Hepatocyte (in vitro differentiated cells): ENCODE measurements around the gene KCNV2. TPM values are rescaled to one million over a fixed set of nuclear protein-coding genes. Genes with fewer than 3 reads are reported as not detected.
"Not testable (repeated sequence)": the region's sequence is repeated elsewhere in the genome, so short reads cannot be mapped to it uniquely, and the experiment has no call there.

Experiments
- DNase-seq: peaks from one replicate; pipeline ENCODE4 v3.0.0-alpha.2; 2016; ENCODE audit warnings: low spot score
- H2AFZ ChIP-seq: fragments of 200-600 bp; sonication (generic); 2 replicates; pipeline ENCODE4 v1.6.0; 2016; ENCODE audit warnings: antibody characterized with exemption, mild to moderate bottlenecking
- H3K27ac ChIP-seq: fragments of 200-600 bp; sonication (generic); 2 replicates; pipeline ENCODE4 v1.5.1; 2016; ENCODE audit warnings: mild to moderate bottlenecking
- H3K27me3 ChIP-seq: fragments of 200-600 bp; sonication (generic); 2 replicates; pipeline ENCODE4 v1.6.1; 2016
- H3K36me3 ChIP-seq: fragments of 200-600 bp; sonication (generic); replicated peaks from 2 replicates; pipeline ENCODE4 v1.5.1; 2016; ENCODE audit warnings: low read depth; ENCODE audit not compliant: insufficient read depth
- H3K4me1 ChIP-seq: fragments of 200-600 bp; sonication (generic); 2 replicates; pipeline ENCODE4 v1.5.1; 2016; ENCODE audit warnings: mild to moderate bottlenecking, moderate library complexity; ENCODE audit not compliant: insufficient read depth
- H3K4me2 ChIP-seq: fragments of 200-600 bp; sonication (generic); 2 replicates; pipeline ENCODE4 v1.6.0; 2016
- H3K4me3 ChIP-seq: fragments of 200-600 bp; sonication (generic); 2 replicates; pipeline ENCODE4 v1.5.1; 2016; ENCODE audit warnings: mild to moderate bottlenecking
- H3K79me2 ChIP-seq: fragments of 200-600 bp; sonication (generic); 2 replicates; pipeline ENCODE4 v1.6.0; 2017; ENCODE audit warnings: mild to moderate bottlenecking
- H3K9me2 ChIP-seq: fragments of 200-600 bp; sonication (generic); replicated peaks from 2 replicates; pipeline ENCODE4 v1.6.0; 2017; ENCODE audit warnings: mild to moderate bottlenecking; ENCODE audit not compliant: insufficient read depth
- H3K9me3 ChIP-seq: fragments of 200-600 bp; sonication (generic); 2 replicates; pipeline ENCODE4 v1.5.1; 2016; ENCODE audit warnings: low read depth, mild to moderate bottlenecking
- H4K20me1 ChIP-seq: fragments of 200-600 bp; sonication (generic); 2 replicates; pipeline ENCODE4 v1.6.0; 2016; ENCODE audit warnings: mild to moderate bottlenecking; ENCODE audit not compliant: insufficient read depth, poor library complexity, severe bottlenecking
- EZH2 ChIP-seq: fragments of 200-600 bp; sonication (generic); IDR thresholded peaks from 2 replicates; pipeline ENCODE4 v1.6.1; 2016; ENCODE audit warnings: antibody characterized with exemption, mild to moderate bottlenecking, borderline replicate concordance
- EZH2phosphoT487 ChIP-seq: fragments of 200-600 bp; sonication (generic); IDR thresholded peaks from one replicate; pipeline ENCODE4 v1.6.1; 2018; ENCODE audit warnings: antibody characterized with exemption, mild to moderate bottlenecking, low read depth, moderate library complexity; ENCODE audit not compliant: unreplicated experiment, severe bottlenecking
- WGBS: methylation state at CpG from one replicate; pipeline ENCODE4 v1.1.6; 2016; ENCODE audit warnings: low lambda C conversion rate; ENCODE audit errors: missing lambda C conversion rate; 5-methylcytosine and 5-hydroxymethylcytosine counted together
- polyA plus RNA-seq: library from polyadenylated mRNA; unstranded; fragments of >200 nt; fragmentation: Nextera tagmentation; extraction: Ambion mirVana; gene quantifications from 2 replicates; pipeline ENCODE4 v1.2.1, GENCODE V29; 2016
- total RNA-seq: library from RNA; depleted of rRNA; stranded (reverse); fragments of >200 nt; gene quantifications from 2 replicates; pipeline ENCODE4 v1.2.3, GENCODE V29; 2014
- TF ChIP-seq, protein P1 (sequence below): fragments of 200-600 bp; sonication (generic); IDR thresholded peaks from 2 replicates; pipeline ENCODE4 v1.5.1; 2016; ENCODE audit warnings: antibody characterized with exemption, mild to moderate bottlenecking; ENCODE audit not compliant: poor library complexity

Gene KCNV2
- total and polyA plus RNA-seq, 2 experiments from 2014 or later: 0.13 TPM; not detected in 1

DNA sequence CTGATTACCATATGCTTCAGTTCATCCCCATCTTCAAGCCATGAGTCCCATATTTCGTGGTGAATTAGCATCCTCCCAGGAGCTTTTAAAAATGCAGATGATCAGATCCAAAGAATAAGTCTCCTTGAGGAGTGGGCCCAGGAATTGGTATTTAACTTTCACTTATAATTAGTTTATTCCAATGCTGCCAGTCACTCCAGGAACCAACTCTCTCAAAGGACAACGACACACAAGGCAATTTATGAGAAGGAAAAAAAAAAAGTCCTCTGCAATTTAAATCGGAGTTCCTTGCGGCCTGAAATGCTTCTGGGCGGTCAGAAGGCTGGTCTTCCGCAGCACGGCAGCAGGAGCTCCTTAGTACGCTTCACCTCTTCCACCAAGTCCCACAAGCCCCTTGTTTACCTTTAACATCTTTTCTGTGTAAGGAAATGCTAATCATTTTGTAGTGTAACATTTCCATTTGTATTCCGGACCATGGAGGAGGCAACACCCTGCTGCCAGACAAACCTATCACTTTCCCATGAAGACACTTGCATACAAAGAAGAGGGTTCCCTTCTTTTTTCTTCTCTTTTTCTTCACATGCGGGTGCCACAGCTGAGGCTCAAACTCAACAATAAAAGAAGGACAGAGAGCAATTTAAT is 16.3 kb upstream of the KCNV2 start:
- Histone ChIP-seq H3K27me3 (no peaks in the 10 kb centered on the region), H3K27ac (no peak overlapping the region)

DNA sequence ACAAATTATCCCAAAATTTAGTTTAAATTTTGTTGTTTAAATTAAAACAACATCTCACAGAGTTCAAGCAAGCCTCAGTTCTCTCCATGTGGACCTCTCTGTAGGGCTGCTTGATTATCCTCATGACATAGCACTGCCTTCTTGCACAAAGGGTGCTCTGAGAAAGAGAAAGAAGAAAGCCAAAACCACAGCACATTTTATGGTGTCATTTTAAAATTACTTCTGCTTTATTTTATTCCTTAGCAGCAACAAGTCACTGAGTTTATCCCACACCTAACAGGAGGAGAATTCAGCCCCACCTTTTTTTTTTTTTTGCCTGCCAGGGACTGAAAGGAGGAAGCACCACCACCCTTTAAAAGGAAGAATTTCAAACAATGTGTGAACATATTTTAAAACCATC is 12.8 kb upstream of the KCNV2 start:
- H3K27me3 ChIP-seq: no peaks in the 10 kb centered on the region
- no peaks in the 10 kb centered on the region for H3K79me2 ChIP-seq
- H3K4me2 ChIP-seq: no peak overlapping the region
- no peaks in the 10 kb centered on the region for H3K9me2 ChIP-seq
- no peak overlapping the region for H3K27ac ChIP-seq
- no peak for DNase-seq
- no peak overlapping the region for H3K4me3 ChIP-seq
- H3K9me3 ChIP-seq: no peaks in the 10 kb centered on the region
- H3K4me1 ChIP-seq: no peaks in the 10 kb centered on the region
- no peaks in the 10 kb centered on the region for H4K20me1 ChIP-seq
- TF ChIP-seq EZH2phosphoT487: no peak
- TF ChIP-seq EZH2: no peak
- TF ChIP-seq, protein P1, sequence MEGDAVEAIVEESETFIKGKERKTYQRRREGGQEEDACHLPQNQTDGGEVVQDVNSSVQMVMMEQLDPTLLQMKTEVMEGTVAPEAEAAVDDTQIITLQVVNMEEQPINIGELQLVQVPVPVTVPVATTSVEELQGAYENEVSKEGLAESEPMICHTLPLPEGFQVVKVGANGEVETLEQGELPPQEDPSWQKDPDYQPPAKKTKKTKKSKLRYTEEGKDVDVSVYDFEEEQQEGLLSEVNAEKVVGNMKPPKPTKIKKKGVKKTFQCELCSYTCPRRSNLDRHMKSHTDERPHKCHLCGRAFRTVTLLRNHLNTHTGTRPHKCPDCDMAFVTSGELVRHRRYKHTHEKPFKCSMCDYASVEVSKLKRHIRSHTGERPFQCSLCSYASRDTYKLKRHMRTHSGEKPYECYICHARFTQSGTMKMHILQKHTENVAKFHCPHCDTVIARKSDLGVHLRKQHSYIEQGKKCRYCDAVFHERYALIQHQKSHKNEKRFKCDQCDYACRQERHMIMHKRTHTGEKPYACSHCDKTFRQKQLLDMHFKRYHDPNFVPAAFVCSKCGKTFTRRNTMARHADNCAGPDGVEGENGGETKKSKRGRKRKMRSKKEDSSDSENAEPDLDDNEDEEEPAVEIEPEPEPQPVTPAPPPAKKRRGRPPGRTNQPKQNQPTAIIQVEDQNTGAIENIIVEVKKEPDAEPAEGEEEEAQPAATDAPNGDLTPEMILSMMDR: no peak
- H3K36me3 ChIP-seq: no peaks in the 10 kb centered on the region
- H2AFZ ChIP-seq: no peak overlapping the region

More for the DNA sequence above, 16.3 kb upstream of the KCNV2 start:
- H4K20me1 ChIP-seq: no peaks in the 10 kb centered on the region
- H3K79me2 ChIP-seq: no peaks in the 10 kb centered on the region
- H3K9me3 ChIP-seq: no peaks in the 10 kb centered on the region
- H2AFZ ChIP-seq: no peak overlapping the region
- H3K36me3 ChIP-seq: no peaks in the 10 kb centered on the region
- H3K9me2 ChIP-seq: no peaks in the 10 kb centered on the region
- no peak overlapping the region for H3K4me2 ChIP-seq
- 71% methylated on average over 10 of the region's 10 CpGs for WGBS
- DNase-seq: no peak
- TF ChIP-seq EZH2 (no peak), EZH2phosphoT487 (no peak)
- TF ChIP-seq, protein P1: no peak
- H3K4me3 ChIP-seq: no peak overlapping the region
- no peaks in the 10 kb centered on the region for H3K4me1 ChIP-seq

DNA sequence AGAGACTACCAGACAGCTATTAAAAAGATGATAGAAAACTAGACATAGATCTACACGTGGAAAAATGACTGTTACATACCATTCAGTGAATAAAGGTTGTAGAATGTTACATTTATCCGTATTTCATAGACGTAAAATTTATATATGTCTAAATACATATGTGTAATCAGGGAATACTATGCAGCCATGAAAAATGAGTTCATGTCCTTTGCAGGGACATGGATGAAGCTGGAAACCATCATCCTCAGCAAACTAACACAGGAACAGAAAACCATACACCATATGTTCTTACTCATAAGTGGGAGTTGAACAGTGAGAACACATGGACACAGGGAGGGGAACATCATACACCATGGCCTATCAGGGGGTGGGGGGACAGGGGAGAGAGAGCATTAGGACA is 10.1 kb upstream of the KCNV2 start:
- not testable (repeated sequence) for H3K9me2 ChIP-seq, H2AFZ ChIP-seq, H4K20me1 ChIP-seq, H3K4me2 ChIP-seq, H3K36me3 ChIP-seq, H3K4me3 ChIP-seq, DNase-seq, H3K4me1 ChIP-seq, H3K79me2 ChIP-seq, H3K9me3 ChIP-seq, H3K27me3 ChIP-seq, H3K27ac ChIP-seq
- WGBS: 97% methylated on average over 3 of the region's 3 CpGs

DNA sequence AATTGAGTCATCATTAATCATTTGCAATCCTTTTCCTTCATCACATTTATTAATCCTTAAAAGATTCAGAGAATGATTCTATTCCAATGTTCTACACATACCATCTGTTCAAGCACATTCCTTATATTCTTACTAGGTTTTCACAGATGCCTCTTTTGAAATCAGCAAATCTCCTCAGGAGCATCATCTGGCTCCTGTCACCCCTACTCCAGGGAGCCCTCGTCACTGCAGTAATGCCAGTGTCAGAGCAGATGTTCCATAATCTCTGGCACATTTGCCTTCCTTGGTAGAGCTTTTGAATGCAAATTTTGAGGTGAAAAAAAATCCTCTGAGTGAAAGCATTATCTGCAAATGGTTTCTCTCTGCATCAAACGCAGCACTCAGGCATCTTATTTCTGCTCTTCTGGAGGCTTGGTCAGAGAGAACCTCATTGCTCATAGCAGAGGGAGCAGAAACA is 7.6 kb upstream of the KCNV2 start:
- no peak overlapping the region for H3K4me3 ChIP-seq
- 58% methylated on average over 2 of the region's 2 CpGs for WGBS
- H3K27ac ChIP-seq: no peak overlapping the region
- no peaks in the 10 kb centered on the region for H3K36me3 ChIP-seq
- H4K20me1 ChIP-seq: no peaks in the 10 kb centered on the region
- TF ChIP-seq, protein P1: no peak
- TF ChIP-seq EZH2 (no peak), EZH2phosphoT487 (no peak)
- no peaks in the 10 kb centered on the region for H3K9me3 ChIP-seq
- H3K79me2 ChIP-seq: no peaks in the 10 kb centered on the region
- H3K9me2 ChIP-seq: no peaks in the 10 kb centered on the region
- no peaks in the 10 kb centered on the region for H3K4me1 ChIP-seq
- H3K4me2 ChIP-seq: no peak overlapping the region
- H2AFZ ChIP-seq: no peak overlapping the region
- DNase-seq: no peak
- H3K27me3 ChIP-seq: no peaks in the 10 kb centered on the region
